Choroid plexus epithelial cell (primary cell): Measurements from ENCODE around the gene ZNF341.

Source experiments
- DNase-seq: peaks from one replicate; pipeline ENCODE4 v3.0.0-alpha.2; 2010; ENCODE audit warnings: low read depth
- H3K4me3 ChIP-seq: 2 replicates; pipeline ENCODE4 v1.5.1; 2011; ENCODE audit warnings: low read depth, mild to moderate bottlenecking, control low read depth, low read length, moderate library complexity
- CTCF ChIP-seq: conservative IDR thresholded peaks from 2 replicates; pipeline ENCODE4 v1.5.1; 2011; ENCODE audit warnings: low read depth, mild to moderate bottlenecking, control low read depth, inconsistent platforms, low read length, moderate library complexity

The ZNF341 gene

GRCh38 chr20:33841436-33841799 lies 109.6 kb downstream of the ZNF341 start:
- no peak overlapping the region for H3K4me3 ChIP-seq
- no peak for TF ChIP-seq CTCF
- DNase-seq = no peak
